ENCODE measurements around the gene DNAAF8.

DNAAF8 gene

DNA sequence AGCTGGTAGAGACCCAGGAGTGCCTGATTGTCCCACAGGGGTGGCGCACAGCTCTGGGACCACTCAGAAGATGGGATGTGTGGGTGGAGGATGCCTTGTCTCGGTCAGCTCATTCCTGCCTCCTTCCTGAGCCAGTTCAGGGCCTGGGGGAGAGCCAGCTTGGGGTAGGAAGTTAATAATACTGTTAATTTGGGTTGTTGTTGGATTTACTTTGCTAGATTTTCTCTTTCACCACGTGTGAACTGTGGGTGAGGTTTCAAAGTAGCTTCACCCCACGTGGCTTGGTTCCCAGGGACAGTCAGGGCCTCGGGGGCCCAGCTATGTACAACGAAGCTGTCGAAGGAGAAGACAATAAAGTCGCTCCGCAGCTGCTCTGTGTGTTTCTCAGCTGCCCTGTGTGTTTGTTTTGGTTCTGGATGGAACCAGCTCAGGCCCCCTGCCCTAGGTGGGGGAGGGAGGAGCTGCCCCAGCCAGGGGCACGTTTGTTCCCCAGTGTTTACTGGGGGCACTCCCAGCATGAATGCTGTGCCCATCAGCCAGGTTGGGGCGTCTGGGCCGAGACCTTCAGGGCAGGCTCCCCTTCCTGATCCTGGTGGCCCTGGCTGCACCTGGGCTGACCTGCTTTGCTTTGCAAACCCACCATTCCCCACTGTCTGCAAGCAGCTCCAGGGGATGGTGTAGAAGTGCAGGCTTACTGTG, 38.7 kb upstream of the DNAAF8 start:
- DNase-seq (ENCODE audit: low read depth in 3 of 3, low spot score in 1 of 3) = no peak

DNA sequence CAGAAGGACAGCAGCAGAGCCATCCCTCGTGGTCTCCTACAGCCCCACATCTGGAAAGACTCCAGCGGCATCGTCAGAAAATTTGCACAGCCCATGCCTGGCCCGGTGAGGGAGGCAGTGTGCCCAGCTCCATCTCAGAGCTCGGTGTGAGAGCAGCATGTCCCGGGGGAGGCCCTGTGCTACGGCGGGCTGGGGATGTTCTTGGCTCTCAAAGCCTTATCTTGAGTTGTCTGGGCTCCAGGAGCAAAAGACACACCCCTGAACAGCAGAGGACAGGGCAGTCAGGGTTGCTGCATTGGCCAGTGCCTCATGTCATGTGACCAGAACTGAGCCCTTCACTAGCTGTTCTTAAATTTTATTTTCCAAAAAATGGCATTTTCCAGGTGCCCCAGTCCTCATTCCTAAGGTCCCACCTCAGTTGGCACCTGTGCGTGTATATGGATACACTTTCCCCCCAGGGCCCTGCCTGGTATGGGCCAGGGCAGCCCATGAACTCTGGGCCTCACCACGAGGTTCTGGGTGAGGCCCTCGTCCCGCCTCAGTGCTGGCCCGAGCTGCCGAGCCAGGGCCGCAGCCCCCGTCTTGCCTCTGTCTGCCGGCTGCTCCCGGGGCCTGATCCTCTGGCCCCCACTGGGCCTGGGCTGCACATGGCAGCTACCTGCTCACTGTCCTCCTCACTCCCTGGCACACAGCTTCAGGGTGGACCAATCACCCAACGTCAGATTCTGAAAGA, 38.0 kb upstream of the DNAAF8 start:
- DNase-seq (ENCODE audit: low read depth in 3 of 3, low spot score in 1 of 3) = no peak

DNA sequence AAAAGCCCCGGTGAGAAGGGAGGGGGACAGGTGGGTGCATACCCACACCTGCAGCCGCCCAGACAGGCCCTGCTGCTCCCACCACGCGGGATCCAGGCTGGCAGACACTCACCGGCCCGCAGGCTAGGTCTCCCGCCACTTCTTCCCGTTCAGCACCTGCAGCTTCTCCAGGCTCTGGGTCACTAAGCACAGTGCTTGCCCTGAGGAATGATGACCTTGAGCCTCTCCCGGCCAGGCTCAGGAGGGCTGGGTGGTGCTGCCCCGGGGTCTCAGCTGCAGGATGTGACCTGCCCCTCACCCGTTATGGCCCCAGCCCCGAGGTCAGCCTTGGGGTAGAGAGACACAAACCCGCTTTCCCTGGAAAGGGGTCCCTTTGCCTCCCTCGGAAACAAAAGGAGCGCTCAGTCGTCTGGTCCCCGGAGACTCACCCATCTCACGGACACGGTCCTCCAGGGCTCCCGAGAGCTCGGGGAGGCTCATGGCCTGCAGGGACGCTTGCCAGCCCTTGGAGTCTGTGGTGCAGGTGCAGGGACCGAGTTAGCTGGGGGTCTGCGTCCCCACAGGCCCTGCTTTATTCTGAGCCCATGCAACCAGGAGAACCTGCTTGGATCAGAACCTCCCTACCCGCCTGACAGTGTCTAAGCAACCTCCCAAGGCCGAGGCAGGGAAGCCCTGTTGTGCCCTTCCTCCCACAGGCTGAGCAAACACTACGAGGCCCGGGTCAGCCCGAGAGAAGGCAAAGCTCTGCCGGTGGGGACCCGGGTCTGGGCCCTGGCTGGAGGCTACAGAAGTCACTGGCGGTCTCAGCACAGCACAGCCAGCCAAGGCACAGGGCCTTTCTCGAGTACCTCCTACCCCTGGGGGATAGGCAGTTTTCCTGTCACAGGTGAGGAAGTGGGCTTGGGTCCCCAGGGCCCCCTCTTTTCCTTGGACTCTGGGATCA, 37.2 kb upstream of the DNAAF8 start:
- DNase-seq (ENCODE audit: low read depth in 3 of 3, low spot score in 1 of 3) = no peak

DNA sequence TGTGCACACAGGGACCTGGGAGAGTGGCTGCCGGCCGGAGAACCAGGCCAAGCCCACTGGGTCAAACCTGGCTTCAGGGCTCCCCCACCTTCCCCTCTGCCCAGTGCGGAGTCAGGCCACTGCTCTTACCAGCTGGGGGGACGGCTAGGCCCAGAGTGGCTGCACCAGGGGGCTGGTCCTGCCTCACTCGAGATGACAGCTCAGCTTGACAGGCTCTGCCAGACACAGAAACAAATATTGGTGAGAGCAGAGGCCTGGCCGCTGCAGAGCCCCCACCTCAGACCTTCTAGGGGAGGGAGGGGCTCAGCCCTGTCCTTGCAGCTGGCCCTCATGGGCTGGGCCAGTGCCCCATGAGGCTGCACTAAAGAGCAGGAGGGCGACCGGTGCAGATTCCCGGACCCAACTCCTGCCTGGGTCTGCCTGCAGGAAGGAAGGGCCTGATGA, 36.5 kb upstream of the DNAAF8 start:
- DNase-seq (ENCODE audit: low read depth in 3 of 3, low spot score in 1 of 3) = no peak

GRCh38 chr16:4698321-4699045, 35.9 kb upstream of the DNAAF8 start:
- no peak for DNase-seq (ENCODE audit: low read depth in 3 of 3, low spot score in 1 of 3)

GRCh38 chr16:4699046-4699556, 35.2 kb upstream of the DNAAF8 start:
- DNase-seq (ENCODE audit: low read depth in 3 of 3, low spot score in 1 of 3) = no peak

- no peak for DNase-seq (ENCODE audit: low read depth in 3 of 3, low spot score in 1 of 3)
Observed at GRCh38 chr16:4700380-4700996, 33.8 kb upstream of the DNAAF8 start.

- no peak for DNase-seq (ENCODE audit: low read depth in 3 of 3, low spot score in 1 of 3)
Observed at GRCh38 chr16:4700997-4701743, 33.2 kb upstream of the DNAAF8 start.

GRCh38 chr16:4701791-4702465, 32.4 kb upstream of the DNAAF8 start:
- no peak for DNase-seq (ENCODE audit: low read depth in 3 of 3, low spot score in 1 of 3)

- no peak for DNase-seq (ENCODE audit: low read depth in 3 of 3, low spot score in 1 of 3)
Observed at GRCh38 chr16:4702466-4702808, 31.9 kb upstream of the DNAAF8 start.

- no peak for DNase-seq (ENCODE audit: low read depth in 3 of 3, low spot score in 1 of 3)
Observed at GRCh38 chr16:4703906-4704305, 30.4 kb upstream of the DNAAF8 start.

DNA sequence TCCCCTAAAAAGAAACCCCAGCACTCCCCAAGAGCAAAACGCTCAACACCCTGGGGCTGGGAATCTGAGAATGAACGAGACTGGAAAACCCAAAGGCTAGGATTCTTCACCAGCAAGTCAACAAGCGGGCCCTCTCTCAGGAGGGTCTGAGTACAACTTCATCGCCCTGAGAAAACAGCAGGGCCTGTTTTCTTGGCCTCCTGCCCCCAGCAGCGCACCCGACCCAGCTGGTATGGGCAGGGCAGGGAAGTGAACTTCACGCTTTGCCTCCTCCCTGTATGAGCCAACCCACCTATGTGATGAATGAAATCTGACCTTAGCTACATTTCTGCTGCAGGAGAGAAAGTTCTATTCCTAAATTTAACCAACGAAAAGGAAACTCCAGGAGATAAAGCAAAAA, 29.8 kb upstream of the DNAAF8 start:
- DNase-seq (ENCODE audit: low read depth in 3 of 3, low spot score in 1 of 3) = no peak

GRCh38 chr16:4704913-4705312, 29.4 kb upstream of the DNAAF8 start:
- no peak for DNase-seq (ENCODE audit: low read depth in 3 of 3, low spot score in 1 of 3)

- no peak for DNase-seq (ENCODE audit: low read depth in 3 of 3, low spot score in 1 of 3)
Observed at GRCh38 chr16:4706871-4707270, 27.5 kb upstream of the DNAAF8 start.

GRCh38 chr16:4709481-4709880, 24.9 kb upstream of the DNAAF8 start:
- DNase-seq (ENCODE audit: low read depth in 3 of 3, low spot score in 1 of 3) = no peak

- DNase-seq (ENCODE audit: low read depth in 3 of 3, low spot score in 1 of 3) = no peak
Observed at GRCh38 chr16:4713663-4714501, 20.5 kb upstream of the DNAAF8 start.

DNA sequence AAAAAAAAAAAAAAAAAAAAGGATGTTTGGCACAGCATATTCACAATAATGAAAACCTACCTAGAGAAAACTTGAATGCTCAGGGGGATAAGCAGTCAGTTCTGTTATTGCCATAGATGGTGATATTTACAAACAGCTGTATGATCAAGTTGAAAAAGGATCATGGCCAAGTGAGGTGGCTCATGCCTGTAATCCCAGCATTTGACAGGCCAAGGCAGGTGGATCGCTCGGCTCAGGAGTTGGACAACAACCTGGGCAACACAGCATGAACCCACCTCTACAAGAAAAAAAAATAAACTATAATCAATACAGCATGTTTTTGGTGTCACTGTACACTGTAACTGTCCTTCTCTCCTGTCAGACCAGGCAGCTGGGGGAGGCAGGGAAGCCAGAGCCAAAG, 19.3 kb upstream of the DNAAF8 start:
- DNase-seq (ENCODE audit: low read depth in 3 of 3, low spot score in 1 of 3) = no peak

DNA sequence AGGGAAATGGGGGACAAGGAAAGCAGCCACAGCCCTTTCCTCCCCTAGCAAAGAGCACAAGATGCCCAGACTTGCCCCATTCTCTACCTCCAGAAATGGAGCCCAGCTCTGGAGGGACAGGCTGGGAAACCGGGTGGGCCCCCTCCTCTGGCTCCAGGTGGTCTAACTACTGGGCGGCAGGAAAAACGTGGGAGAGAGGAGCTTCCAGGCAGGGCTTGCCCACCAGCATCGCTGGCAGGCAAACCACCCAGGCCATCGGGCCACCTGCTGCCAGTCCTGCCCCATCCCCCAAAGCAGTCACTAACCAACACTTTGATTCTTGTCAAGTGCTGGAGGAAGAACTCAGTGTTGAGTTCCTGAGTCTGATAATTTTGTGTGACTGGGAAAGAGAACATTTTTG, 15.9 kb upstream of the DNAAF8 start:
- DNase-seq (ENCODE audit: low read depth in 3 of 3, low spot score in 1 of 3) = no peak
